GM12864 (cell line): Measurements from ENCODE around the gene FAM131B.
A peak's percentile ranks its signal among the peaks of the same experiment; 100 is the strongest.

Experiments used
- DNase-seq: peaks from one replicate; pipeline ENCODE4 v3.0.0-alpha.2; 2011; ENCODE audit warnings: low read depth
- H3K4me3 ChIP-seq: 2 replicates; pipeline ENCODE4 v1.5.1; 2011; ENCODE audit warnings: mild to moderate bottlenecking, low read depth, low read length, control low read depth
- CTCF ChIP-seq: IDR thresholded peaks from 2 replicates; pipeline ENCODE4 v1.5.1; 2011; ENCODE audit warnings: low read depth, mild to moderate bottlenecking, moderate library complexity, low read length, control low read depth, inconsistent platforms; ENCODE audit errors: missing control alignments

FAM131B gene

DNA sequence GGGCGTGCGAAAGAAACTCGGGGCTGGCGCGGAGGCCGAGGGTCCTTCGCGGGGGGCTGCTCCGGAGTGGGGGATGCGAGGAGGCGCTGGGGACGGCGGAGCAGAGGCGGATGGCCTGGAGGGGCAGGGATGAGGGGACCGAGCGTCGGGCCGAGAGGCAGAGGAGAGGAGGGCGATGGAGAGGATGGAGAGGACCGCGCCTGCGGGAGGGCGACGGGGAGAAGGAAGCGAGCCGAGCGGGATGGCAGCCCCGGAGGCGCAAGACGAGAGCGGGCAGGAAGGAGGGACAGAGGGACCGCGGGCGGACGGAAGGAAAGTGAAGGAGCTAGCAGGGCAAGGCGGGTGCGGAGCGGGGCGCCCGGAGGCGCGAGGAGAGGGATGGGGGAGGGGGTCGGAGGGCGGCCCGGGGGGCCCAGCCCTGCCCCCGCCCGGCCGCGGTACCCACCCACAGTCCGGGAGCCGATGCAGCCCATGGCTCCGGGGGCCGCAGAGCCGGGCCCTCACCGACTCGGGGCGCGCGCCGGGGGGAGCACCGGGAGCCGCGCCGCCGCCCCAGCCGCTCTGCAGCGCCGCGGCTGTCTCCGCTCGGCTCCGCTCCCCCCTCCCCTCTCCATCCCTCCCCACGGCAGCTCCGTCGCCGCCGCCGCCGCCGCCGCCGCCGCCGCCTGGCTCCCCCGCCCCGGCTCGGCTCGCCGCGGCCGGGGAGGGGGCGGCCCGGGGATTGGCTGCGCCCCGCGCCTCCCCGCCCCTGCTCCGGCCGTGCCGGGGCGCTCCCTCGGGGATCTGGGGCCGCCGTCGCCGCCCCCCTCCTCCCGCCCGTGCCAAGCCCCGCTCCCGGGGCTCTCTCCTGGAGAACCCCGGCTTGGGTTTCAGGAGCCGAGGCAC lies at the start of gene FAM131B:
TSS of gene FAM131B (minus strand) at position 583 of the 885 bp plus-strand sequence. CDS start at position 473, 110 bp downstream.
- peak within 1 kb of the TSS; percentile 19; the same call in 1 of the 2 replicates for H3K4me3 ChIP-seq
- DNase-seq, result no peak
- no peak for TF ChIP-seq CTCF

- no peak for TF ChIP-seq CTCF
- no peak overlapping the region for H3K4me3 ChIP-seq
- no peak for DNase-seq
These were observed 49.6 kb upstream of the FAM131B start for GRCh38 chr7:143411976-143412708.

DNA sequence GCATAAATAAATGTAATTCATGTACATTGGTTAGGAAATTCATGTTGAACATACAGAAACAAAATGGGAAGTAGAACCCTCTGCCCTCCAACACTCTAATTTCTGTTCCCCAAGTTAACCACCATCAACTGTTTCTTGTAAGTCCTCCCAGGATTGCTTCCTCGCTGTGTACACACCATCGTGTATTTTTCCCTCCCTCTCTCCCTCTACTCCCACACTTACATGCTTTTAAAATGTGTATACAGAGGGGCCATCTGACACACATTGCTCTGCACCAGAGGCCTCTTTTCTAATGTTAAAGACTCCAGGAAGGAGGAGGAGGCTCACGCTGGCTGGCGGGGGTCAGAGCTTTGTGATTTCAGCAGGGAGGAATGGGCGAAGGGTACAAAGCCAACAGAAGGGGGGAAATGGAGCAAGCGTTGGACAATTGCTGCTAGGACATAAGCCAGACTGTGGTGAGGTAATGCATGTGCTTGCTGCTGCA lies 48.0 kb upstream of the FAM131B start:
- DNase-seq, result no peak
- H3K4me3 ChIP-seq, result no peak overlapping the region
- TF ChIP-seq CTCF, result no peak

DNA sequence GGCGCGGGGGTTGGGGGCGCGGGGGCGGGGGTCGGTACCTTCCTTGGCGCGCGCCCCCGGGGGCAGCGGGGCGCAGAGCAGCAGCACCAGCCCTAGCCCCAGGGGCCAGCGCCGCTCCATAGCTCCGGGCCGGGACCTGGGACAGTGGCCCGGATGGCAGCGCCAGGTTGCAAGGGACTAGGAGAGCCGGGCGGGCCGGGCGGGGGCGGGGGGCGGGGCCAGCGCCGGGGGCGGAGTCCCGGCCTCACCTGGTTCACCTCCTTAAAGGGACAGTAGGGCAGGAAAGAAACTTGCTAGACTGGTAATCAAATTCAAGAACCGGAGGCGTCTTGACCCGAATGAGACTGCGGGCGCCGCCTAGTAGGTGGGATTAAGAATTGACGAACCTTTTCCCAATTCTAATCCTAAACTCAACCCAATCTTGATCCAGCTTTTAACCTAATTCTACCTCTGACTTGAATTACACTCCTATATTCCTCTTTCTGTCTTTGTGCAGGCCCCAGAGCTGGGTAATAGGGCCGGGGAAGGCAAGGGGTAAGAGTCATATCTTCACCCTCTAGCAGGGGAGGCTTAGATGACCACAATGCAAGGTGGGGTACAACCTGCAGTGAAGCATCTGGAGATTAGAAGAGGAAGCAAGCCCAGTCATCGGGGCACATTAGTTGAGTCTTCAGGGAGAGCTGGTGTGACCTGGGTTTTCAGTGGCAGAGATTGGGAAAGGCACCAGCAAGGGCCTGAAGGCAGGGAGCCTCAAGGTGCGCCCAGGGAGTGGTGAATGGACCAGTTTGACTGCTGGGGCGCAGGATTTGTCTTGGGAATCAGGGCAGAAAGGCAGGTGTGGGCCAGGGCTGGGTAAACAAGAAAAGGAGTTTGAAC lies 46.4 kb upstream of the FAM131B start, which contains the start of gene EPHA1:
TSS of gene EPHA1 (minus strand) at position 171 of the 876 bp plus-strand sequence. CDS start at position 120, 51 bp downstream.
- DNase-seq, result no peak
- no peak for TF ChIP-seq CTCF
- no peak within 1 kb of the TSS for H3K4me3 ChIP-seq

DNA sequence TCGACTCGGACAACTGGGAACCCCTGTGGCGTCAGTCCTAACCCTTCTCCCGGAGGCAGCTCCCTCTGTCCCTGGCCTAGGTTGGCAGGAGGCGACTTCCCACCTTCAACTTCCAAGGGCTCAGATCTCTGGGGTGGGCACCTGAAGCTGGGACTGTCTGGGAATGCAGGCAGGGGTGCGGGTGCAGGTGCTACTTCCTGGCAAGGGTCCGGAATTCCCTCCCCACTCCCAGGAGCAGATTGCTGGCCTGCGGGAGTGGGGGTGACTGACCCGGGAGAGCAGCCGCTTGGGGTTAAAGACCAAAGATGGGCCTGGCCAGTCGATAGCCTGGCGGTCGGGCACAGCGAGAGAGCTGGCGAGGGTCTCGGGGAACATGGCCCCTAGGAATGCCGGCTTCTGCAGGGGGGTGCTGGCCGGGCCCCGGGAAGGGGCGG lies 45.8 kb upstream of the FAM131B start:
- H3K4me3 ChIP-seq, result no peak overlapping the region

More for the DNA sequence above, 45.8 kb upstream of the FAM131B start:
- TF ChIP-seq CTCF, result no peak
- no peak for DNase-seq
